ENCODE measurements around the gene LIMA1.

LIMA1 gene

DNA sequence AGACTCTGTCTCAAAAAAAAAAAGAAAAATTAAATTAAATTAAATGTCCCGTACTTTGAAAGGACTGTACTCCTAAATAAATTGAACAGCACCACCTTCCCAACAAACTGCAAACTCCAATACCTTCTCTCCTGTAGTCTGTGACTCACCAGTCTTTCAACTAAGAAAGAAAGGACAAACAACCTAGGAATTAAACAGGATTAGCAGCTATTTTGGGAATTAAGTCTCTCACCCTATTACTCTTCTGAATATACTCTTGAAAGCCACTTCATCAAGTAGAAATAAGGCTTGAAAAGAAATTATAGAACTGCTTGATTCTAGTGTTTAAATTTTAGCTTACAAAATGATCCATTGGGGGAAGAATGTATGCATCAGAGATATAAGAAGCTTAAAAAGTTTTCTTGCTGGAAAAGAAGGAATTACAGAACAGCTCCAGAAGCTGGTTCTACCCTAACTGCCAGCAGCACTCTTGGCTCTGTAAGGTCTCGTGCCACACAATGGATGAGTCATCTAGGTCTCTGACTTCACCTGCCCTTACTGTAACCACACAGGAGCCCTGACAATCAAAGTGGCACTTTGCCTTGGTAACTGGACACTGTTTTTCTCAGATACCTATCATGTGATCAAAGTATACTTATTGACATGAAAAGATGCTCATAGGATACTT is 59.2 kb downstream of the LIMA1 start:
- Histone ChIP-seq H3K9me2 (replicated peaks; ENCODE audit: insufficient read depth, low read length) (no peaks in the 10 kb centered on the region), H3K9ac (ENCODE audit: low read length) (no peak overlapping the region), H3K4me2 (ENCODE audit: low read depth, low read length) (no peak overlapping the region), H4K20me1 (ENCODE audit: insufficient read depth, low read length) (no peaks in the 10 kb centered on the region), H3K27ac (ENCODE audit: low read length) (peak overlapping the region; percentile 23; the same call in 1 of the 2 replicates), H3K36me3 (replicated peaks; ENCODE audit: insufficient read depth, low read length) (no peaks in the 10 kb centered on the region), H3K4me3 (ENCODE audit: low read length) (no peak overlapping the region), H3F3A (ENCODE audit: insufficient read depth, low read length) (peaks cover 7% of the 10 kb centered on the region; the same call in 1 of the 2 replicates), H3K9me3 (replicated peaks; ENCODE audit: insufficient read depth, low read length) (no peaks in the 10 kb centered on the region), H2AFZ (ENCODE audit: low read length) (no peak overlapping the region), H3K27me3 (replicated peaks; ENCODE audit: insufficient read depth, low read length) (no peaks in the 10 kb centered on the region), H3K79me2 (ENCODE audit: low read length) (no peaks in the 10 kb centered on the region), H3K4me1 (ENCODE audit: low read length) (peaks cover 11% of the 10 kb centered on the region)
- DNase-seq = peak; percentile 45
- no peak for TF ChIP-seq CTCF (IDR thresholded peaks at IDR 0.05; ENCODE audit: low read length)
- TF ChIP-seq EZH2 (optimal IDR thresholded peaks at IDR 0.05; ENCODE audit: low read depth, low read length) = no peak
- TF ChIP-seq EZH2phosphoT487 (IDR thresholded peaks at IDR 0.05; ENCODE audit: low read length) = no peak

DNA sequence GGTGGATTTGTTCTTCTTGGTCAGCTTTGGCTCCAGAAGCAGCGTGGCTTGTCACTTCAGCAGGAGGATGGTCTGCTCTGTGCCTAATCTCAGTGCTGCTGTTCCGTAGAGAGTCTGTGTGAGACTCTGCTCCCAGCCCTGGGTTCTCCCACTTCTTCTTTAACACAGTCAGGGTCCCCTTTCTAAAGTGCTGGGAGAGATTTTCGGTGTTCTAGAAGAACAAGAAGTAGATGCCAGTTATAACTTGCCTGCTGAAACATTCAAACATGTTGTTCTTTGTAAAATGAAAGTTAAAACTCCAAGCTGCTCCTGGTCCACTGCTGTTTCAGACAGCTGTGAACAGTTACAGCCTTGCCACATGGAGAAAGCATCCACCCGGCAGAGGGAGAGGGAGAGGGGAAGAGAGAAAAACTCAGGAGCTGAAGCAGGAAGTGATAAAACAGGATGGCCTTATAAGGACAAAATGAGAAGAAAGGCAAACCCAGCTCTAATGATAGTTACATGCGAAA is 61.0 kb downstream of the LIMA1 start:
- H4K20me1 ChIP-seq (ENCODE audit: insufficient read depth, low read length) = no peaks in the 10 kb centered on the region
- no peak for TF ChIP-seq CTCF (IDR thresholded peaks at IDR 0.05; ENCODE audit: low read length)
- TF ChIP-seq EZH2phosphoT487 (IDR thresholded peaks at IDR 0.05; ENCODE audit: low read length) = no peak
- TF ChIP-seq EZH2 (optimal IDR thresholded peaks at IDR 0.05; ENCODE audit: low read depth, low read length) = no peak
- H3K4me2 ChIP-seq (ENCODE audit: low read depth, low read length) = peak overlapping the region; percentile 32
- H3K79me2 ChIP-seq (ENCODE audit: low read length) = no peaks in the 10 kb centered on the region
- H3K9me3 ChIP-seq (replicated peaks; ENCODE audit: insufficient read depth, low read length) = no peaks in the 10 kb centered on the region
- no peaks in the 10 kb centered on the region for H3K9me2 ChIP-seq (replicated peaks; ENCODE audit: insufficient read depth, low read length)
- peak overlapping the region; percentile 0; the same call in 1 of the 2 replicates for H3K9ac ChIP-seq (ENCODE audit: low read length)
- H2AFZ ChIP-seq (ENCODE audit: low read length) = peak overlapping the region; percentile 39; the same call in 1 of the 2 replicates
- H3K4me1 ChIP-seq (ENCODE audit: low read length) = peaks cover 11% of the 10 kb centered on the region
- H3K36me3 ChIP-seq (replicated peaks; ENCODE audit: insufficient read depth, low read length) = no peaks in the 10 kb centered on the region
- H3K4me3 ChIP-seq (ENCODE audit: low read length) = peak overlapping the region; percentile 9; the same call in 1 of the 2 replicates
- DNase-seq = no peak
- H3F3A ChIP-seq (ENCODE audit: insufficient read depth, low read length) = peaks cover 7% of the 10 kb centered on the region; the same call in 1 of the 2 replicates
- H3K27me3 ChIP-seq (replicated peaks; ENCODE audit: insufficient read depth, low read length) = no peaks in the 10 kb centered on the region
- peak overlapping the region; percentile 20; the same call in 1 of the 2 replicates for H3K27ac ChIP-seq (ENCODE audit: low read length)

GRCh38 chr12:50221228-50222008 is 61.9 kb downstream of the LIMA1 start:
- Histone ChIP-seq H3F3A (ENCODE audit: insufficient read depth, low read length) (peaks cover 7% of the 10 kb centered on the region; the same call in 1 of the 2 replicates), H3K36me3 (replicated peaks; ENCODE audit: insufficient read depth, low read length) (no peaks in the 10 kb centered on the region), H3K27me3 (replicated peaks; ENCODE audit: insufficient read depth, low read length) (no peaks in the 10 kb centered on the region), H3K4me2 (ENCODE audit: low read depth, low read length) (no peak overlapping the region), H3K9ac (ENCODE audit: low read length) (no peak overlapping the region), H3K4me3 (ENCODE audit: low read length) (no peak overlapping the region), H2AFZ (ENCODE audit: low read length) (no peak overlapping the region), H3K4me1 (ENCODE audit: low read length) (peaks cover 11% of the 10 kb centered on the region), H3K9me2 (replicated peaks; ENCODE audit: insufficient read depth, low read length) (no peaks in the 10 kb centered on the region), H3K79me2 (ENCODE audit: low read length) (no peaks in the 10 kb centered on the region), H3K27ac (ENCODE audit: low read length) (no peak overlapping the region), H4K20me1 (ENCODE audit: insufficient read depth, low read length) (no peaks in the 10 kb centered on the region), H3K9me3 (replicated peaks; ENCODE audit: insufficient read depth, low read length) (no peaks in the 10 kb centered on the region)
- TF ChIP-seq EZH2 (optimal IDR thresholded peaks at IDR 0.05; ENCODE audit: low read depth, low read length) = no peak
- no peak for TF ChIP-seq EZH2phosphoT487 (IDR thresholded peaks at IDR 0.05; ENCODE audit: low read length)
- no peak for TF ChIP-seq CTCF (IDR thresholded peaks at IDR 0.05; ENCODE audit: low read length)
- DNase-seq = no peak

Data from MM.1S (cell line).